ENCODE results near the gene ULK2.

Gene ULK2

GRCh38 chr17:19736071-19736470 is 131.7 kb downstream of the ULK2 start:
- Histone ChIP-seq H2AFZ (ENCODE audit: low read length) (no peak overlapping the region), H3K9me2 (replicated peaks; ENCODE audit: low read depth, low read length) (no peaks in the 10 kb centered on the region), H3K9me3 (ENCODE audit: insufficient read depth, low read depth, low read length) (no peaks in the 10 kb centered on the region), H3K4me2 (ENCODE audit: low read depth, low read length, poor library complexity, severe bottlenecking) (no peak overlapping the region), H3K4me3 (ENCODE audit: low read length, poor library complexity, severe bottlenecking) (no peak overlapping the region), H3K4me1 (ENCODE audit: insufficient read depth, low read length, poor library complexity, severe bottlenecking) (no peaks in the 10 kb centered on the region), H3K36me3 (ENCODE audit: insufficient read depth, low read length) (no peaks in the 10 kb centered on the region), H3K9ac (ENCODE audit: low read depth, low read length, poor library complexity, severe bottlenecking) (no peak overlapping the region), H4K20me1 (ENCODE audit: insufficient read depth, low read length, poor library complexity, severe bottlenecking) (no peaks in the 10 kb centered on the region), H3F3A (ENCODE audit: low read depth) (no peaks in the 10 kb centered on the region), H3K27me3 (ENCODE audit: insufficient read depth, low read length, poor library complexity, severe bottlenecking) (no peaks in the 10 kb centered on the region), H3K79me2 (ENCODE audit: insufficient read depth, low read length) (no peaks in the 10 kb centered on the region)
- TF ChIP-seq EZH2phosphoT487 (IDR thresholded peaks at IDR 0.05; ENCODE audit: borderline replicate concordance): no peak
- no peak for TF ChIP-seq CTCF (conservative IDR thresholded peaks at IDR 0.05; ENCODE audit: low read length)

GRCh38 chr17:19733953-19734526 is 133.7 kb downstream of the ULK2 start:
- no peaks in the 10 kb centered on the region for H3F3A ChIP-seq (ENCODE audit: low read depth)
- H3K9me3 ChIP-seq (ENCODE audit: insufficient read depth, low read depth, low read length): no peaks in the 10 kb centered on the region
- H3K36me3 ChIP-seq (ENCODE audit: insufficient read depth, low read length): no peaks in the 10 kb centered on the region
- H3K9ac ChIP-seq (ENCODE audit: low read depth, low read length, poor library complexity, severe bottlenecking): no peak overlapping the region
- no peak overlapping the region for H2AFZ ChIP-seq (ENCODE audit: low read length)
- H3K9me2 ChIP-seq (replicated peaks; ENCODE audit: low read depth, low read length): no peaks in the 10 kb centered on the region
- H4K20me1 ChIP-seq (ENCODE audit: insufficient read depth, low read length, poor library complexity, severe bottlenecking): no peaks in the 10 kb centered on the region
- H3K4me3 ChIP-seq (ENCODE audit: low read length, poor library complexity, severe bottlenecking): no peak overlapping the region
- H3K4me1 ChIP-seq (ENCODE audit: insufficient read depth, low read length, poor library complexity, severe bottlenecking): no peaks in the 10 kb centered on the region
- TF ChIP-seq CTCF (conservative IDR thresholded peaks at IDR 0.05; ENCODE audit: low read length) (no peak), EZH2phosphoT487 (IDR thresholded peaks at IDR 0.05; ENCODE audit: borderline replicate concordance) (no peak)
- H3K4me2 ChIP-seq (ENCODE audit: low read depth, low read length, poor library complexity, severe bottlenecking): no peak overlapping the region
- H3K79me2 ChIP-seq (ENCODE audit: insufficient read depth, low read length): no peaks in the 10 kb centered on the region
- no peaks in the 10 kb centered on the region for H3K27me3 ChIP-seq (ENCODE audit: insufficient read depth, low read length, poor library complexity, severe bottlenecking)

GRCh38 chr17:19731626-19732025 is 136.1 kb downstream of the ULK2 start:
- Histone ChIP-seq H4K20me1 (ENCODE audit: insufficient read depth, low read length, poor library complexity, severe bottlenecking) (no peaks in the 10 kb centered on the region), H2AFZ (ENCODE audit: low read length) (no peak overlapping the region), H3K4me2 (ENCODE audit: low read depth, low read length, poor library complexity, severe bottlenecking) (no peak overlapping the region), H3K36me3 (ENCODE audit: insufficient read depth, low read length) (no peaks in the 10 kb centered on the region), H3K9me3 (ENCODE audit: insufficient read depth, low read depth, low read length) (no peaks in the 10 kb centered on the region), H3K4me1 (ENCODE audit: insufficient read depth, low read length, poor library complexity, severe bottlenecking) (no peaks in the 10 kb centered on the region), H3K79me2 (ENCODE audit: insufficient read depth, low read length) (no peaks in the 10 kb centered on the region), H3K9me2 (replicated peaks; ENCODE audit: low read depth, low read length) (no peaks in the 10 kb centered on the region), H3F3A (ENCODE audit: low read depth) (no peaks in the 10 kb centered on the region), H3K27me3 (ENCODE audit: insufficient read depth, low read length, poor library complexity, severe bottlenecking) (no peaks in the 10 kb centered on the region), H3K9ac (ENCODE audit: low read depth, low read length, poor library complexity, severe bottlenecking) (no peak overlapping the region), H3K4me3 (ENCODE audit: low read length, poor library complexity, severe bottlenecking) (no peak overlapping the region)
- TF ChIP-seq EZH2phosphoT487 (IDR thresholded peaks at IDR 0.05; ENCODE audit: borderline replicate concordance) (no peak), CTCF (conservative IDR thresholded peaks at IDR 0.05; ENCODE audit: low read length) (no peak)

Measured in Loucy (cell line).